Measurements from ENCODE around the gene LGALS7B.
"Not testable (repeated sequence)": the region's sequence is repeated elsewhere in the genome, so short reads cannot be mapped to it uniquely, and the experiment has no call there.

The LGALS7B gene

GRCh38 chr19:38800577-38801347 lies 11.8 kb downstream of the LGALS7B start:
- Histone ChIP-seq H3K4me3 (replicated peaks; ENCODE audit: low read depth, low read length) (no peak overlapping the region), H3K27me3 (replicated peaks; ENCODE audit: control insufficient read depth, insufficient read depth, low read length) (no peaks in the 10 kb centered on the region), H3K36me3 (ENCODE audit: control insufficient read depth, insufficient read depth, low read length) (no peaks in the 10 kb centered on the region)
- TF ChIP-seq, protein P1, sequence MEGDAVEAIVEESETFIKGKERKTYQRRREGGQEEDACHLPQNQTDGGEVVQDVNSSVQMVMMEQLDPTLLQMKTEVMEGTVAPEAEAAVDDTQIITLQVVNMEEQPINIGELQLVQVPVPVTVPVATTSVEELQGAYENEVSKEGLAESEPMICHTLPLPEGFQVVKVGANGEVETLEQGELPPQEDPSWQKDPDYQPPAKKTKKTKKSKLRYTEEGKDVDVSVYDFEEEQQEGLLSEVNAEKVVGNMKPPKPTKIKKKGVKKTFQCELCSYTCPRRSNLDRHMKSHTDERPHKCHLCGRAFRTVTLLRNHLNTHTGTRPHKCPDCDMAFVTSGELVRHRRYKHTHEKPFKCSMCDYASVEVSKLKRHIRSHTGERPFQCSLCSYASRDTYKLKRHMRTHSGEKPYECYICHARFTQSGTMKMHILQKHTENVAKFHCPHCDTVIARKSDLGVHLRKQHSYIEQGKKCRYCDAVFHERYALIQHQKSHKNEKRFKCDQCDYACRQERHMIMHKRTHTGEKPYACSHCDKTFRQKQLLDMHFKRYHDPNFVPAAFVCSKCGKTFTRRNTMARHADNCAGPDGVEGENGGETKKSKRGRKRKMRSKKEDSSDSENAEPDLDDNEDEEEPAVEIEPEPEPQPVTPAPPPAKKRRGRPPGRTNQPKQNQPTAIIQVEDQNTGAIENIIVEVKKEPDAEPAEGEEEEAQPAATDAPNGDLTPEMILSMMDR (IDR thresholded peaks at IDR 0.05; ENCODE audit: insufficient read depth, low read length, poor library complexity, severe bottlenecking) = no peak
- DNase-seq (ENCODE audit: extremely low read depth, insufficient read length) = no peak

GRCh38 chr19:38801359-38802095 lies 12.5 kb downstream of the LGALS7B start:
- DNase-seq (ENCODE audit: extremely low read depth, insufficient read length) = no peak
- Histone ChIP-seq H3K36me3 (ENCODE audit: control insufficient read depth, insufficient read depth, low read length) (no peaks in the 10 kb centered on the region), H3K4me3 (replicated peaks; ENCODE audit: low read depth, low read length) (no peak overlapping the region), H3K27me3 (replicated peaks; ENCODE audit: control insufficient read depth, insufficient read depth, low read length) (no peaks in the 10 kb centered on the region)
- TF ChIP-seq, protein P1 (IDR thresholded peaks at IDR 0.05; ENCODE audit: insufficient read depth, low read length, poor library complexity, severe bottlenecking) = no peak

- TF ChIP-seq, protein P1 (IDR thresholded peaks at IDR 0.05; ENCODE audit: insufficient read depth, low read length, poor library complexity, severe bottlenecking) = no peak
- Histone ChIP-seq H3K4me3 (replicated peaks; ENCODE audit: low read depth, low read length) (no peak overlapping the region), H3K36me3 (ENCODE audit: control insufficient read depth, insufficient read depth, low read length) (no peaks in the 10 kb centered on the region), H3K27me3 (replicated peaks; ENCODE audit: control insufficient read depth, insufficient read depth, low read length) (no peaks in the 10 kb centered on the region)
- no peak for DNase-seq (ENCODE audit: extremely low read depth, insufficient read length)
These were observed 14.5 kb downstream of the LGALS7B start for GRCh38 chr19:38803543-38803942.

- no peak overlapping the region for H3K4me3 ChIP-seq (replicated peaks; ENCODE audit: low read depth, low read length)
These were observed 16.2 kb downstream of the LGALS7B start for GRCh38 chr19:38805180-38805579.

GRCh38 chr19:38806371-38806770 lies 17.4 kb downstream of the LGALS7B start:
- TF ChIP-seq, protein P1 (IDR thresholded peaks at IDR 0.05; ENCODE audit: insufficient read depth, low read length, poor library complexity, severe bottlenecking) = no peak
- DNase-seq (ENCODE audit: extremely low read depth, insufficient read length) = no peak
- Histone ChIP-seq H3K36me3 (ENCODE audit: control insufficient read depth, insufficient read depth, low read length) (no peaks in the 10 kb centered on the region), H3K4me3 (replicated peaks; ENCODE audit: low read depth, low read length) (no peak overlapping the region), H3K27me3 (replicated peaks; ENCODE audit: control insufficient read depth, insufficient read depth, low read length) (no peaks in the 10 kb centered on the region)

More at GRCh38 chr19:38805180-38805579, 16.2 kb downstream of the LGALS7B start:
- Histone ChIP-seq H3K36me3 (ENCODE audit: control insufficient read depth, insufficient read depth, low read length) (no peaks in the 10 kb centered on the region), H3K27me3 (replicated peaks; ENCODE audit: control insufficient read depth, insufficient read depth, low read length) (no peaks in the 10 kb centered on the region)
- TF ChIP-seq, protein P1 (IDR thresholded peaks at IDR 0.05; ENCODE audit: insufficient read depth, low read length, poor library complexity, severe bottlenecking) = no peak
- no peak for DNase-seq (ENCODE audit: extremely low read depth, insufficient read length)

DNA sequence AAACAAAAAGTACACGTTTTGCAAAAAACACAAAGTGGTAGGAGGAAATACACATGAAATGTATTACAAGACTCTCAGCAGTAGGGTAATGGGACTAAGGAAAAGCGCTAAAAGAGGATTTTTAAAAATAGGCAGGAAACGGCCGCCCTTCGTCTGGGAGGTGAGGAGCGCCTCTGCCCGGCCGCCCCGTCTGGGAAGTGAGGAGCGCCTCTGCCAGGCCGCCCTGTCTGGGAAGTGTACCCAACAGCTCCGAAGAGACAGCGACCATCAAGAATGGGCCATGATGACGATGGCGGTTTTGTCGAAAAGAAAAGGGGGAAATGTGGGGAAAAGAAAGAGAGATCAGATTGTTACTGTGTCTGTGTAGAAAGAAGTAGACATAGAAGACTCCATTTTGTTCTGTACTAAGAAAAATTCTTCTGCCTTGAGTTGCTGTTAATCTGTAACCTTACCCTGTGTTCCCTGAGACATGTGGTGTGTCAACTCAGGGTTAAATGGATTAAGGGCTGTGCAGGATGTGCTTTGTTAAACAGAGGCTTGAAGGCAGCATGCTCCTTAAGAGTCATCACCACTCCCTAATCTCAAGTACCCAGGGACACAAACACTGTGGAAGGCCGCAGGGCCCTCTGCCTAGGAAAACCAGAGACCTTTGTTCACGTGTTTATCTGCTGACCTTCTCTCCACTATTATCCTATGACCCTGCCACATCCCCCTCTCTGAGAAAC lies 18.5 kb downstream of the LGALS7B start:
- not testable (repeated sequence) for H3K36me3 ChIP-seq (ENCODE audit: control insufficient read depth, insufficient read depth, low read length); H3K4me3 ChIP-seq (replicated peaks; ENCODE audit: low read depth, low read length); H3K27me3 ChIP-seq (replicated peaks; ENCODE audit: control insufficient read depth, insufficient read depth, low read length); DNase-seq (ENCODE audit: extremely low read depth, insufficient read length)
